Fibroblast of skin of left quadriceps (primary cell): ENCODE data around the gene TMTC1.
A peak's percentile ranks its signal among the peaks of the same experiment; 100 is the strongest.

ENCODE experiments used
- DNase-seq, 2 experiments: peaks; one replicate each; pipeline ENCODE4 v3.0.0-alpha.2; 2013; ENCODE audit warnings: low read depth in 2 of 2

The TMTC1 gene

DNA sequence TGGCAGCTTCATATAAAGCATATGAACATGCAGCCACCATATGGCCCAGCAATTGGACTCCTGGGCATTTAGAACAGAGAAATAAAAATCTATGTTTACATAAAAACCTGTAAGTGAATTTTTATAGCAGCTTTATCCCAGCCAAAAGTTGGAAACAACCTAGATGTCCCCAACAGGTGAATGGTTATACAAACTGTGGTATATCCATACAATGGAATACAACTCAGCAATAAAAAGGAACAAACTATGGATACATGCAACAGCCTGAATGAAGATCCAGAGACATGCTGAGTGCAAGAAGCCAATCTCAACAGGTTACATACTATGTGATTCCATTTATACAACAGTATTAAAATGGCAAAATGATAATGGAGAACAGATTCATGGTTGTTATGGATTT lies 3.7 kb downstream of the TMTC1 start:
- DNase-seq: no peak

DNA sequence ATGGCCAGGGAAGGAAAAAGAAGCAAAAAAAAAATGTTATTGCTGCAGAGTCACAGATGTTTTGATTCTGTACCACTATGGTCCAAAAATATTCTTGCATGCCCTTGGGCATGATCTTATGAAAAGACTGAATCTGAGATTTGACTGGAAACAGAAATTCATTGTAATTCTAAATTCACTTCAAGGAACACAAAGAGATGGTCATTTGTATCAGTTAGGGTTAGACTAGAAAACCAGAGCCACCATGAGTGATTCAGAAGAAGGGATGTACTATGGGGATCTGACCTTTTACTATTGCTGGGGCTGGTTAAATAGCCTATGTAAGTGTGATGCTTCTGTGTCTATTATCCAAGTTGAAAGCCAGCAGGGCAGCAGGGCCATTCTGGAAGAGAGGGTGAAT lies 5.2 kb downstream of the TMTC1 start:
- no peak for DNase-seq

DNA sequence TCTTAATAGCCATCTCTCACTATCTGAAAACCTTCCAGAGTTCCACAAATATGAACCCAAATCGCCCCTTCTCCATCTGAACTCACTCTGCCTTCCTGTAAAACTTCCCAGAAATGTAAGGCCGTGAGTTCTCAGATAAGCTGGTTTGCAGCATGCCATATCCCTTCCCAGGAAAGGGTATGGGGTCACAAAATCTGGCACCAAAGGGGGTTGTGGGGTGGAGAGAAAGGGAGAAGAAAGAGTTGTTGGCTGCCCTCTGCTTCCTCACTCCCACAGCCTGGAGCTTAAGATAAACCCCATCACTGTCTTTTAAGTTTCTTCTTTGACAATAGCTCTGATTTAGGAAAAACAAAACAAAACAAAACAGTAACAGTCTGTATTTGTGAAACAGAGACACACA lies 10.7 kb downstream of the TMTC1 start:
- DNase-seq: no peak

DNA sequence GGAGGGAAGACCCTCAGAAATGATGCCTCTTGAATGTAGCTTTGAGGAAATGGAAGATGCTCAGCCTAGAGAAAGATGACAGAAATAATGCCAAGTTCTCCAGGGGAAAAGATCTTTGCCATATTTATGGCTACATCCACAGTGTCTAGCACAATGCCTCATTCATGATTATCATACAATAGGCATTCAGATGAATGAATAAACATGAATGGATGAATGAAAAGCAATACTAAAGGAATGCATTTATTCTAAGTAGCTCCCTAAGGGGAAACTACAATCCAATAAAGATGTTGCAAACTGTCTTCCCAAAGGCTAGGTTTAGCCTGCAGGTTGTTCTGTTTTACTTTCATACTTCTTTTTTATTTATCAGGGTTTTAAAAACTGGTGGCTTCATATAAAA lies 12.0 kb downstream of the TMTC1 start:
- DNase-seq: no peak

DNA sequence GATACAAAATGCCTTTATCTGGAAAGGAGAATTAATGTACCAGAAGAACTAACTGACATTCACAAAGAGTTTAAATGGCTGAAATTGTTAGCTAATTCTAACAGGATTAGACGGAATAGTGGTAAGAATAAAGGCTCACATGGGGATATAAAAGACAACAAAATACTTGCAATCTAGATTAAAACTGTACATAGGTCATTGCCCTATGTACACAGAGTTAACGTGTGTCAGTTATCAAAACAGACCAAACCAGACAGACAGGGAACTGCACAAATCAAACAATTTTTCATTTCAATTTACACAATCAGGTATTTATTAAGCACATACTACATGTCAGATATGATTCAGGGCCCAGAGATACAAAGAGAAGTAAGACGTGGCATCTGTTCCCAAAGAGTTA lies 12.6 kb downstream of the TMTC1 start:
- no peak for DNase-seq

DNA sequence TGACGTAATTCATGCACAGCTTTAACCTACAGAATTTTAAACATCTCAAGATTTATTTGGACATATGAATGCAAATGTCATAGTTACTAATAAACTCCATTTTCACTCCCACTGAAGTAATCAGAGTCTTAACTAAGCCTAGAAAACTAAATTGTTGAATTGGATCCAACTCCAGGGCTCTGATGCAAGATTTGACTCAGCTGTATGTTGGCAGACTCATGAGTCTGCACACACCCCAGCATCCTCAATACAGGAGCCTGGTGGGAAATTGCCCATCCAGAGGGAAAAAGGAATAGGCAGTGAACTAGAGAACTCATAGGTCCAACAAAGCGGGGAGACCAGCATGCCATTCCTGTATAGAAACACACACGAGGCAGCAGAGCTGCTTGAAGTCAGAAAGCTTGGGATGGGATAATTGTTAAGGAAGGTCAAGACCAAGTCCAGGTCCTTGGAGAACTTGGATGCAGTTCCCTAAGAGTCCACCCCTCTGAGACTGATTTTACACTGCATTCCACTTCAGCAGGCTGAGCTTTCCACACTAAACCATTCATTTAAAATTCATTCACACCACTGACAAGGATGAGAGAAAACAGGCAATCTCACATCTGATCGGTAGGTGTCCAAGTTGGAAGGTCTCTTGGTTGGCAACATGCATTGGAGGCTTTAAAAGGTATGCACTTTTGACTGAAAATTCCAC lies 14.4 kb downstream of the TMTC1 start:
- peak; percentile 58 to 66 for DNase-seq

DNA sequence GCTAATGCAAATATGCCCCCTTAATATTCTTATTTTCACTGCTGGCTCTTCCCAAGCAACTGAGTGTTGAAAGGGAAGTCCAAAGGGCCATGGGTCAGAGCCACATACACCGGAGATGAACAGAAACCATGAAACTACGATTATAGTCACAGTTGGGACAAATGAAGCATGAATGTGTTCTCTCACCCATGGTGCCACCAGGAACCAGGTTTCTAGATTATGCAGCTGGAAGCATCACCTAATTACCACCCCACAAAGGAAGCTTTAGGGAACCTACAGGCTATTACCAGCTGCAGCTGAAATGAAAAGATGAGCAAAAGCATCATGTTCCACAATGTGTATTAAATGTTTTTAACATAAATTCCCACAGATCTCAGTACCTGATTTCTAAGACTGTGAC lies 15.4 kb downstream of the TMTC1 start:
- no peak for DNase-seq

DNA sequence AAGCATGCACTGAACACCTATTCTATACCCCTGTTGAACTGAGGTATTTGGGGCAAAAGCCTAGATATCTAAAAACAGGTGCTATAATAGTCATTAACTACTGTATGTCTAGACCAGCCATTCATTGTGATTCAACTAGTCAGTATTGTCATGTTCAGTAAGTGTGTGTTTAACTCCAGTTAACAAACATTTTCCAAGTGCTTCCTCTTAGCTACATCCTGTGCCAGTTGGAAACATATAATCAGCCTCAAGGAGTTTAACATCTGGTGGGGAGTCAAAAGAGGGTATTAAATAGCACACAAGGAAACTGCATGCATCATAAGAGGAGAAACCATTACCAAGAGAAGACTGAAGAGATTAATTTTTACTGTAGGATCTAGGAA lies 20.4 kb downstream of the TMTC1 start:
- DNase-seq: no peak

DNA sequence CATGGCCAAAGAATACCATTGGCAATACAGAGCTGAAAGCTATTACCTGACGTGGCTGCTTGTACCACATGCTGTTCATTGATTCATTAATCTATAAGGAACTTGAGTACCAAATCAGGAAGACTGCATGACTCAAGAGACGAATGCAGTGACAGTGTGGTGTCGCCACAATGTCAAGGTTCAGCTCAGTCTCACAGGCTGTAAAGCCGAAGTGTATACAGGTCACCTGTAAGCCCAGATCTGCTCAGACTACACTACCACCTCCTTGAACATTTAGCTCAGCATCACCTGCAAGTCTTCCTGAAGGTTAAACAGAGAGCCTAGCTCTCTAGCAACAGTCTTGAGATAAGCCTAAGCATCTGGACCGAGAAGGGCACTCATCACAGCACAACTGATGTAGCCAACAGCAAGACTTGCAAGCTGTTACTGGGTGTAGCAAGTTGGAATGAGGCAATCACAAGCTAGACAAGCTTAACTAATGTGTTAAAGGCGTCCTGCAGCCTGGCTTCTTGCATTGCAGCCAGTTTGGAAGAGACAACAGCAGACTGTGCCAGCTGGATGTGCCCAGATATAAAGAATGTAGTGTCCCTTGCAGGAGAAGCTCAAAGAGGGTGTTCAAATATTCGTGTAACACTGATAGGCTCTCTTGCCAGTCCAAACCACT lies 21.0 kb downstream of the TMTC1 start:
- no peak for DNase-seq

DNA sequence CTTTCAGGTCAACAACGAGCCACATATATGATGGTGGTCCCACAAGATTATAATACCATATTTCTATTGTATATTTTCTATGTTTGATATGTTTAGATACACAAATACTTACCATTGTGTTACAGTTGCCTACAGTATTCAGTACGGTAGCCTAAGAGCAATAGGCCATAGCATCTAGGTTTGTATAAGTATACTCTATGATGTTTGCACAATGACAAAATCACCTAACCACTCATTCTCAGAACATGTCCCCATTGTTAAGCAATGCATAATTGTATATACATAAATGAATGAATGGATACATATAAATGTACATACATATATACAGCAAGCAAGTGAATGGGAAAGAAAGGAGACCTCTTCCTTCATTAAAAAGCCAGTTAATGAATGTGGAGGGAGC lies 23.8 kb downstream of the TMTC1 start:
- DNase-seq: no peak

DNA sequence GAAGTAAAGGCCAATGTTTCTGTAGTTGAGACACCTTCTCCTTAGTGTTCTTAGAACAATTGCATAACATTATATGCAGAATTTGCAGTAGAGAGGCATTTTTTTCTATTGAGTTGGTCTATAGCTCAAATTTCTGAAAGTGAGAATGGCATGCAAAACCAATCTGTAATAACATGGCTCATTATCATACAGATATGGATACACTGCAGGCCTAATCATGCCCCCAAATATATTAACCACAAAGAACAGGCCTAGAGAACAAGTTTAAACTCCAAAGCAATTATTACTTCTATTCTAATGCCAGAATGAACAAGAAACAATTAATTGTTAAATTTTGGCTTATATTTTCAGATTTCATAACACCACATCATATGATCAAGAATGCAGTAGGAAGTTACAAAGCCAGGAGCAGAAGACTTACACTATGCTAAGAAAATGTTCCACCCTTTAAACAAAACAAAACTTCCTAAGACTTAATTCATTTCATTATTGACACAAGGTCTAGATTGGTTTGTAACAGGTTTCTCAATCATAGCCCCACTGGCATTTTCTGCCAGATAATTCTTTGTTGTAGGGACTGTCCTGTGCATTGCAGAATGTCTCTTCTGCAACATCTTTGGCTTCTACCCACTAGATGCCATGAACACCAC lies 26.9 kb downstream of the TMTC1 start:
- no peak for DNase-seq

DNA sequence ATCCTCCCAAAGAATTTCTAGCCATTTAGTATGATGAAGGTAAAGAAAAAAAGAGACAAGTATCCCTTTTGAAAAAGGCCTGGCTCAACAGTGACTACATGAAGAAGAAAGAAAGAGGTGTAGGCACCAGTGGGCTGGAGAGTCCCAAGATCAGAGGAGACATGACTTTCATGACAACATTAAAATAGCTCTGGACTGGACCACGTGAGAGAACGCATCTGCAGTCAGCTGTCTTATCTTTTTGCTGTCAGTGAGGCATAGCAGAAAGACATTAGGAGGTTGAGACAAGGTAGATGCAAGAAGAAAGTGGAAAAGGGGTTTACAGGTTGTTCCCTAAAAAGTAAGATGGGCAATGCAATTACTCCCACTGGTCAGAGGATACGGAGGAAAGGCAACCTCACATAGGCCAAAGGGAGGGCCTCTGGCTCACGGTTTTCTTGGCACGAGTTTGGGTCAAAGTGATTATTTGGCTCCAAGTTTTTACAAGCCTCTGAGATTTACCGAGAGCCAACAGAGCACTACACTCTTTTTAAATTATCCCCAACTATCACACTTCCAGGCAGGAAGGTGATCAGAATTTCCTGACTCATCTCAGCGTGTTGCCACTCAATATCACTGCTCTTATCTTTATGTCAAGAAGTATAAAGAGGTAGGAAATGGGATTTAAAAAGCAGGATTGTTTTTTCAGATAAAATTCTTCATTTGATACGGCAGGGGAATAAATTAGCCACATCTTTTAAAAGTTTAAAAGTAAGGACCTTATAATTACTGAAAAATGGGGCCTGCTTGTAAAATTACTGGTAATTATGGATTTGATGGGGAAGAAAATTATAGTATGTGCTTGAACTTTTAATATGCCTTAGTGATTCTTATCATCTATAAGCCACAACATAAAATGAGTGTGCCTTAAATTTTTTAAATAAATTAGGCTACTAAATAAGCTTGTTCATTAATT lies 29.2 kb downstream of the TMTC1 start:
- no peak for DNase-seq

DNA sequence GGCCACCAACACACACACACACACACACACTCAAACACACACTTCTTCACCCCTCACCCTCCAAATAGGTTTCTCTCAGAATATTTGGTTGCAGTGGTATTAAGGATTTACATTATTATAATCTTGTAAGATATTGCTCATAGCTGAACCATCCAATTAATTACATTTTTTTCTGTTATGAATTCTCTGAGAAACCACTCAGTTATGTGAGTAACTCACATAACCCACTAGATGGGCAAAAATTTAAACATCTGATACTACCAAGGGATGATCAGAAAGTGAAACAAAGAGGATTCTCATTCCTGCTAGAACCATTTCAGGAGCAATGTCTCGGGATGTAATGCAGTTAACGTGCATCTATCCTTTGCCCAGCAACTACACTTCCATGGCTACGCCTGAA lies 31.6 kb downstream of the TMTC1 start:
- peak in 1 of 2 experiments; percentile 25 for DNase-seq

DNA sequence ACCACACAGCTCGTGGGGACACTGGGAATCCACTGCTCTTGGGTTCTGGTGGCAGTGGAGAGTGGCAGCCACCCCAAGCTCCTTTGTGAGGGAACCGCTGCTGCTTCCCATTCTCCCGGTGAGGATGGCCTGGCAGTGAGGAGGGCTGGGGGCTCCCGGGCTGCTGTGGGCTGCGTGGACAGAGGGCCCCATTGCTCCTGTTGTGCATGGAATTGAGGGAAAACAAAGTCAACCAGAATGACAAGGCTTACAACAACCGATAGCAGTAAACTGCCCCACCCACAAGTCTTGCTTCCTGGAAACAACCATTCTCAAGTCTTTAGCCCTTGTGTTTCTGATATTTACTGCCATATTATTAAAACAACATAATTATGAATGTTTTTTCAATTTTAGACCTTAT lies 32.1 kb downstream of the TMTC1 start:
- DNase-seq: no peak

DNA sequence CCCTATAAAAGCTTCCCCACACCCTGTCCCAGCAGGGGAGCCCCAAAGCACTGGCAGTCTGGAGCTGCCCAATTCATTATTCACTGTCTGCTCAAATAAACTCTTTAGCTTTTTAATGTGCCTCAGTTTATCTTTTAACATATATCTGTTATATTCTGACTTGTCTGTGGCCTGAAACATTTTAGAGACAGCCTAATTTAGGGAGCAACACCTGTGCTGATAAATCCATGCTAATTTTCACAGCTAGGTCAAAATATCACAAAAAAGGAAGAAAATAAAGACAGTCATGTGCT lies 32.9 kb downstream of the TMTC1 start:
- DNase-seq: no peak

DNA sequence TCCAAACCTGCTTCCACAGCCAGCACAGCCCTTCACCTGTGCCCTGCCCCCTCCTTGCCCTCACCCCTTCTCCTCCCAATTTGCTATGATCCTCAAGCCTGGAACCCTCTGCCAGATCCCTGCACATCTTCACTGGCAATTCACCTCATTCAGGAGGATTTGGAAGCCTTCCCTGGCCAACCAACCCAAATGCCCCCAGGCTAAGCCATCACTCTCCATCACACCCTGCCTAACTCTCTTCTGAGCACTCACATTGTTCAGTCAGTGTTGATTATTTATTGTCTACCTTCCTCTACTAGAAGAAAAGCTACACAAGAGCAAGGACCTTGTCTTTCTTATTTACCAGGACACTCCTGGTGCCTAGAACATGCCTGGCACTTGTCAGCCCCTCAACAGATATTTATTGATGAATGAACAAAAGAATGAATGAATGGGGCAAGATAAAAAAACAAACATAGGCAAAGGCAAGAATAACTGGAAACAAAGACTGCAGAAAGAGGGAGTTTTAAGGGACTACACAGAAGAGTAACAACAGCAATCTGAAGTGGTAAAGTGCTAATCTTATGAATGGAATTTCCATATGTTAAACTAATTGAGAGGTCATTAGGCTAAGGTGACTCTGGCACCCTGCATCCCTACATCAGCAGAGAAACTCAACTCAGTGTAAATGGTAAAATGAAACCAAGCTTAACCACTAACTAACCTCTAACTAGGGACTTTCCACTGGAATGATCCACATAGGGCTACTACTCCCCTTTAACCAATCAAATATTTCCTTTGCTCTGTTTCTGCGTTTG lies 33.4 kb downstream of the TMTC1 start:
- no peak for DNase-seq

DNA sequence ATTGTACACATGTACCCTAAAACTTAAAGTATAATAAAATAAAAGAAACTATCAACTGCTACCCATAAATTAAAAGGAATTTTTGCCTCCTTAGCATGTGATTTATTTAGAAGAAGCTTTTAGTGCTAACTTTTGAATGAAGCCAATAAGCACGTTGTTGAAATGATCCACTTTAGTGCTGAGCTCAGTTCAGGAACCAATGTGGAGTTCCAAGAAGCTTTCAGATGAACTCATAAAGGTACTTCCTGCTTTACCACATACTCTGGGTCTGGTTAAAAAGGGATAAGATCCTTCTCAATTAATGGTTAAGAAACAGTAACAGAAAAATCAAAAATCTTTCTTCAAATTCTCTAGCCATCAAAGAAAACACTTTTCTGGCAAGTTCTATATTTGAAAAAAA lies 39.4 kb downstream of the TMTC1 start:
- DNase-seq: no peak

DNA sequence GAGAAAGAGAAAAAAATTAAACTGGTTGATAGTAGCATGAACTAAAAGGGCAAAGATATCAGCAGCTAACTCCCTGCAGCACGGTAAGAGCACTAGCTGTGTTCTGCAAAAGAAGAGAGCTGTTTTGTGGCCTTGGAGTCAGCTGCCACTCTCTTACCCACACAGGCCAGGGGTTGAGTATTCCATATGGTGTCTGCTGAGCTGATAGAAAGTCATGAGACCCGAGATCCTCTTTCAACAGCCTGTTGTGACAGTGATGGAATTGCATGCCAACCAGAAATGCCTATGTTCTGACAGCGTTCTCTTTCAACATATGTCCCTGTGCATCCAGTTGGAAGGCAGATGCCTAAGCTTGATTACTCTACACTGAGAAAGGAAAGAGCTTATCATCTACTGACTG lies 39.9 kb downstream of the TMTC1 start:
- DNase-seq: peak; percentile 63 to 69

DNA sequence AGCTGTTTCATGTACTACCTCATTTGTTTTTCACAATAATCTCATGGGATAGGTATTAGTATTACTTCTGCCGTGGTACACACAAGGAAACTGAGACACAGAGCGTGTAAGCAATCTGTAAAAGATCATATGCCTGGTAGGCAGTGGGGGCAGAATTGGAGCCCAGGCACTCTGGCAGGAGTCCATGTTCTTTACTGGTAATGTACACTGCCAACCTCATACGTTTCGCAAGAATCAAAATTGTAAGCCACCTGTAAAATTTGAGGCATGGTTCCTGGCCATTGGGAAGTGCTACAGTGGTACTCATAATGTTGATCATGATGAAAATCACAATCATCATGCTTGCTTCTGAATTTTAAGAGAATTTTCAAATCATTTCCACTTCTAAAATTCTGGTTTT lies 40.7 kb downstream of the TMTC1 start:
- no peak for DNase-seq

DNA sequence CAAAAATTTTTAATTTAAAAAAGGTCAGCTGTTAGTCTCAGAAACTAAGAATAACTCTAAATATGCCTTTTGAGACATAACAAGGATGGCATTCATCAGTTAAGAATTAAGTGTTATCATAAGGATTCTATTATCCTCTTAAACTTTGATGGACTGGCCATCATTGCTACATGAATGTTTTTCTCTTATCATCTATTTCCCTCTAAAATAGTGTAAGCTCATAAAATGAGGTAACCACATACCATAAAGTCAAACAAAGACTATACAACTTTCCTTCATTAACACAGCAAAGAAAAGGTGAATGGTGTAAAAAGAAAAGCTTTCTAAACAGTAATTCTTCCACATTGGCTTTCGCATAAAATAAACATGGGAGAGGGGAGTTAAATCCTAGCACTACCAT lies 41.1 kb downstream of the TMTC1 start:
- DNase-seq: no peak
